Transverse colon (tissue), 4 donors: Measurements from ENCODE around the gene PIK3AP1. TPM values are rescaled to one million over a fixed set of nuclear protein-coding genes. Genes with fewer than 3 reads are reported as not detected.

Source experiments
- DNase-seq: peaks from one replicate; pipeline ENCODE4 v3.0.0-alpha.2; 2019
- H3K27ac ChIP-seq, 4 donors: fragments of 200-600 bp; sonication (generic); 2 replicates each; pipeline ENCODE4 v1.5.1; 2016 to 2018; ENCODE audit warnings: inconsistent platforms in 4 of 4
- H3K27me3 ChIP-seq: fragments of 200-600 bp; sonication (generic); 2 replicates; pipeline ENCODE4 v1.5.1; 2017; ENCODE audit warnings: inconsistent platforms
- H3K36me3 ChIP-seq, 4 donors: fragments of 200-600 bp; sonication (generic); 2 replicates each; pipeline ENCODE4 v1.5.1; 2017 to 2019; ENCODE audit warnings: inconsistent platforms in 4 of 4
- H3K4me1 ChIP-seq, 4 donors: fragments of 200-600 bp; sonication (generic); 2 replicates each; pipeline ENCODE4 v1.5.1; 2017 to 2020; ENCODE audit warnings: inconsistent platforms in 4 of 4
- H3K4me3 ChIP-seq, 4 donors: fragments of 200-600 bp; sonication (generic); 1 replicate in 1 of 4; 2 replicates in 3 of 4; pipeline versions ENCODE4 v1.5.1 to v1.6.1; 2017 to 2019; ENCODE audit warnings: inconsistent platforms in 4 of 4
- H3K9me3 ChIP-seq, 2 donors: fragments of 200-600 bp; sonication (generic); 2 replicates each; pipeline ENCODE4 v1.5.1; 2017 to 2019; ENCODE audit warnings: inconsistent platforms in 2 of 2
- EP300 ChIP-seq: sonication (generic); formaldehyde crosslinking; IDR thresholded peaks from one replicate; pipeline ENCODE4 v1.6.1; 2017; ENCODE audit warnings: antibody characterized with exemption, low read depth
- POLR2A ChIP-seq: fragments of 450-650 bp; IDR thresholded peaks from one replicate; pipeline ENCODE4 v1.6.1; 2016; ENCODE audit warnings: antibody characterized with exemption, mild to moderate bottlenecking, moderate library complexity
- POLR2AphosphoS5 ChIP-seq, 3 donors: sonication (generic); formaldehyde crosslinking; IDR thresholded peaks; one replicate each; pipeline ENCODE4 v1.6.1; 2016; ENCODE audit warnings: antibody characterized with exemption in 3 of 3
- WGBS, 2 donors: methylation state at CpG; one replicate each; pipeline ENCODE4 v1.1.5; 2018; ENCODE audit warnings: low coverage in 1 of 2; 5-methylcytosine and 5-hydroxymethylcytosine counted together
- in situ Hi-C, 4 donors: fragments of 200-750 bp; cut with MboI; loops; one replicate each; pipeline versions ENCODE4 v1.15.0 to v1.15.1; 2017; ENCODE audit warnings: low sequenced_read_pairs in 3 of 4, low pct_ligation_motif_present in 1 of 4, low pct_unique_long_range_greater_than_20kb in 1 of 4
- intact Hi-C: fragments of 100-400 bp; cut with DNase I; formaldehyde crosslinking; loops from one replicate; pipeline ENCODE4 v1.15.1; 2023; ENCODE audit warnings: low total_unique reads
- total RNA-seq, 4 donors: library from RNA; depleted of rRNA; stranded (reverse); fragments of >200 nt; gene quantifications; one replicate each; pipeline ENCODE4 v1.1.0, GENCODE V29; 2016
- TF ChIP-seq, protein P1 (sequence below), 5 experiments: fragments of 200-600 bp in 3 of 5; fragments of 450-650 bp in 2 of 5; sonication (generic) in 3 of 5; IDR thresholded peaks; 1 replicate in 2 of 5; 2 replicates in 3 of 5; pipeline ENCODE4 v1.5.1; 2016 to 2017; ENCODE audit warnings: antibody characterized with exemption in 5 of 5, inconsistent platforms in 3 of 5, mild to moderate bottlenecking in 2 of 5, moderate library complexity in 1 of 5

PIK3AP1 gene
- total RNA-seq, 4 donors from 2014 or later, result 6.4 to 42.6 (median 16.3) TPM

DNA sequence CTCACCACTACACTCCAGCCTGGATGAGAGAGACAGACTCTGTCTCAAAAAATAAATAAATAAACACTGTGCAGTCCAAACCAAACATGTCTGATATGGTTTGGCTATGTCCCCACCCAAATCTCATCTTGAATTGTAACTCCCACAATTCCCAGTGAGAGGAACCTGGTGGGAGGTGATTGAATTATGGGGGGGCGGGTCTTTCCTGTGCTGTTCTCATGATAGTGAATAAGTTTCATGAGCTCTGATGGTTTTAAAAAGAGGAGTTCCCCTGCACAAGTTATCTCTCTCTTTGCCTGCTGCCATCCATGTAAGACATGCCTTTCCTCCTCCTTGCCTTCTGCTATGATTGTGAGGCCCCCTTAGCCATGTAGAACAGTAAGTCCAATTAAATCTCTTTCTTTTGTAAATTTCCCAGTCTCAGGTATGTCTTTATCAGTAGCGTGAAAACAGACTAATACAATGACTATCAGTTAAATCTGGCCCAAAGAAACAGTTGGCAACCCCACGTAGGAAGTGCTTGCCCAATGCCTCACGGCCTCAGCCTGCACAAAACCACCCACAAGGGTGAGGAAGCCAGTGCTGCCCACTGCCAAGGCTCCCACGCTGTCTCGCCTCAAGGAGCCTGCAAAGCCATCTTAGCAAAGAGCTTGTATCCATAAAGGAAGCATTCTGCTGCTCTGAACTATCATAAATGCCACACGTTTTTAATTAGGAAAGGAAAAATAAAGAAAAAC, 64.7 kb downstream of the PIK3AP1 start:
- H3K27ac ChIP-seq, result no peak overlapping the region
- H3K9me3 ChIP-seq, result no peaks in the 10 kb centered on the region
- H3K27me3 ChIP-seq, result no peaks in the 10 kb centered on the region
- TF ChIP-seq EP300 (no peak), POLR2A (no peak), POLR2AphosphoS5 (IDR thresholded peaks at IDR 0.05) (no peak)
- TF ChIP-seq, protein P1, sequence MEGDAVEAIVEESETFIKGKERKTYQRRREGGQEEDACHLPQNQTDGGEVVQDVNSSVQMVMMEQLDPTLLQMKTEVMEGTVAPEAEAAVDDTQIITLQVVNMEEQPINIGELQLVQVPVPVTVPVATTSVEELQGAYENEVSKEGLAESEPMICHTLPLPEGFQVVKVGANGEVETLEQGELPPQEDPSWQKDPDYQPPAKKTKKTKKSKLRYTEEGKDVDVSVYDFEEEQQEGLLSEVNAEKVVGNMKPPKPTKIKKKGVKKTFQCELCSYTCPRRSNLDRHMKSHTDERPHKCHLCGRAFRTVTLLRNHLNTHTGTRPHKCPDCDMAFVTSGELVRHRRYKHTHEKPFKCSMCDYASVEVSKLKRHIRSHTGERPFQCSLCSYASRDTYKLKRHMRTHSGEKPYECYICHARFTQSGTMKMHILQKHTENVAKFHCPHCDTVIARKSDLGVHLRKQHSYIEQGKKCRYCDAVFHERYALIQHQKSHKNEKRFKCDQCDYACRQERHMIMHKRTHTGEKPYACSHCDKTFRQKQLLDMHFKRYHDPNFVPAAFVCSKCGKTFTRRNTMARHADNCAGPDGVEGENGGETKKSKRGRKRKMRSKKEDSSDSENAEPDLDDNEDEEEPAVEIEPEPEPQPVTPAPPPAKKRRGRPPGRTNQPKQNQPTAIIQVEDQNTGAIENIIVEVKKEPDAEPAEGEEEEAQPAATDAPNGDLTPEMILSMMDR (IDR thresholded peaks at IDR 0.05), result no peak
- no peak for DNase-seq
- no peak overlapping the region for H3K4me3 ChIP-seq
- 84 to 87% methylated on average over 7 of the region's 7 CpGs for WGBS, 2 donors
- in situ Hi-C loops (no loop called here), intact Hi-C loops (no loop called here)
- no peaks in the 10 kb centered on the region for H3K4me1 ChIP-seq
- no peaks in the 10 kb centered on the region for H3K36me3 ChIP-seq

DNA sequence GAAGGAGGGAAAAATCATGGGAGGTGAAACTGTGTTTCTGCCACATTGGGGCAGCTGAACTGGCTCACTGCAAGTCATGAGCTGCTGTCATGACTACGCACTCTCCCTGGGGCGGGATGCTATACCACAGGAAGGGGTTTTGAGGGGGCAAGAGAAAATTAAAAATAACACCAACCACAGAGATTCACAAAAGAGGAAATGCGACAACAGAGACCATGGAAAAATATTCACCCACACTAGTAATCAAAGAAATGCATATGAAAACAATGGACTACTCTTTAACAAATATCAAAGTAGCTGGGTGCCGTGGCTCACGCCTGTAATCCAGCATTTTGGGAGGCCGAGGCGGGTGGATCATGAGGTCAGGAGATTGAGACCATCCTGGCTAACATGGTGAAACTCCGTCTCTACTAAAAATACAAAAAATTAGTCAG, 68.3 kb downstream of the PIK3AP1 start:
- peak; percentile 41 for DNase-seq
- in situ Hi-C loops, result no loop called here
- H3K4me1 ChIP-seq, result peaks cover 0 to 2% (median 0%) of the 10 kb centered on the region in 4 donors

DNA sequence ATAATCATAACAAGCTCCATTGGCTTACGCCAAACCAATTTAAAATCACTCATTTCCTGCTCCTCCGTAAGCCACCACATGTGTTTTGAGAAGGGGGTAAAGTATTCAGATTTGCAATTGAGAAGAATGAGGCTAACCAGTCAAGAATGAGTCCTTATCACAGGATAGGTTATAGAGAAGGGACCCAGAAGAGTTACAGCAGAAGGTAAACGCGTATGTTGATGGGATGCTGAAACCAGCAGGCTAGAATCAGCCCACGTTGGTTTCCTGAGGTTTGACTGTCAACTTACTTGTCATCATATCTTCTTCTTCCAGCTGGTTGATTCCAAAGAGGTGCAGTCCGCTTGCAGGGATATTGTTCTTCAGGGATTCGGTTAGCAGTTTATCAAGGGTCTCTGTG, 69.4 kb downstream of the PIK3AP1 start:
- Histone ChIP-seq H3K36me3 (no peaks in the 10 kb centered on the region), H3K27ac (no peak overlapping the region)
- in situ Hi-C loops, result no loop called here

More for the DNA sequence above, 68.3 kb downstream of the PIK3AP1 start:
- 67 to 75% methylated on average over 4 to 8 of the region's 8 CpGs for WGBS, 2 donors
- Histone ChIP-seq H3K4me3 (no peak overlapping the region), H3K9me3 (no peaks in the 10 kb centered on the region), H3K27ac (no peak overlapping the region), H3K36me3 (no peaks in the 10 kb centered on the region), H3K27me3 (no peaks in the 10 kb centered on the region)
- TF ChIP-seq POLR2A, result no peak
- no peak for TF ChIP-seq POLR2AphosphoS5 (IDR thresholded peaks at IDR 0.05)
- TF ChIP-seq, protein P1 (IDR thresholded peaks at IDR 0.05), result no peak
- TF ChIP-seq EP300, result no peak
- intact Hi-C loops, result no loop called here

DNA sequence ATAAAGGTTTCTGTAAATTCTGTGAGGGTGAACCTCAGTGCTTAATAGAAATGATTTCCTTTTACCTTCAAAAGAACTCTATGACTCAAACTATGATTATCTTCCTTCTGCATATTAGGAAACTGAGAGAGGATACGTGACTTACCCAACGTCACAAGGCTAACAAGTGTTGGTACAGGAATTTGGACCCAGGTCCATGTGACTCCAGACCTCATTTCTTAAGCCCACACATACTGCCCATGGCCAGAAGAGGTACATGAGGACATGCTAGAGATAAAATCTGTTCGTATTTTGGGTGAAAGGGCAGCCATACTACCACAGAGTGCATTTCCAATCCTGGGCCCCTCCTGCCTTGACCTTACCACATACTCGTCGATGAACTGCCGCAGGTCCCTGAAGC, 72.0 kb downstream of the PIK3AP1 start:
- Histone ChIP-seq H3K36me3 (no peaks in the 10 kb centered on the region), H3K4me1 (peaks cover 0 to 9% (median 0%) of the 10 kb centered on the region in 4 donors), H3K4me3 (no peak overlapping the region), H3K27ac (no peak overlapping the region), H3K9me3 (no peaks in the 10 kb centered on the region), H3K27me3 (no peaks in the 10 kb centered on the region)
- intact Hi-C loops, result no loop called here
- DNase-seq, result no peak
- whole genome bisulfite sequencing, 2 donors, result 86 to 89% methylated on average over 1 to 6 of the region's 6 CpGs
- in situ Hi-C loops, result loop anchor here in 3 of 4 donors (10.0 to 25.0 kb wide), 3 partner anchors 189 to 387 kb away; partner anchors contain the start of gene LCOR (in 1 of the 3)
- TF ChIP-seq POLR2A (no peak), POLR2AphosphoS5 (IDR thresholded peaks at IDR 0.05) (no peak), EP300 (no peak)
- TF ChIP-seq, protein P1 (IDR thresholded peaks at IDR 0.05), result no peak

More for the DNA sequence above, 69.4 kb downstream of the PIK3AP1 start:
- 82 to 84% methylated on average over 6 to 7 of the region's 7 CpGs for WGBS, 2 donors
- no peaks in the 10 kb centered on the region for H3K9me3 ChIP-seq
- intact Hi-C loops, result no loop called here
- DNase-seq, result no peak
- H3K4me3 ChIP-seq, result no peak overlapping the region
- H3K27me3 ChIP-seq, result no peaks in the 10 kb centered on the region
- H3K4me1 ChIP-seq, result peaks cover 0 to 9% (median 0%) of the 10 kb centered on the region in 4 donors
- TF ChIP-seq EP300 (no peak), POLR2A (no peak), POLR2AphosphoS5 (IDR thresholded peaks at IDR 0.05) (no peak)
- TF ChIP-seq, protein P1 (IDR thresholded peaks at IDR 0.05), result no peak
